Smooth muscle cell (in vitro differentiated cells): ENCODE measurements around the gene HAGH. TPM values are rescaled to one million over a fixed set of nuclear protein-coding genes. Genes with fewer than 3 reads are reported as not detected.

Source experiments
- DNase-seq: peaks from one replicate; lab custom pipeline; 2025; ENCODE audit not compliant: unreplicated experiment; lab: John Stamatoyannopoulos, UW
- H2AFZ ChIP-seq: fragments of 200-600 bp; sonication (generic); 2 replicates; pipeline ENCODE4 v1.6.0; 2016; ENCODE audit warnings: antibody characterized with exemption, low read depth, mild to moderate bottlenecking
- H3F3A ChIP-seq: fragments of 200-600 bp; sonication (generic); 2 replicates; pipeline ENCODE4 v1.6.0; 2017; ENCODE audit warnings: antibody characterized with exemption, low read depth
- H3K27ac ChIP-seq: fragments of 200-600 bp; sonication (generic); 2 replicates; pipeline ENCODE4 v1.5.1; 2016; ENCODE audit warnings: low read depth, mild to moderate bottlenecking
- H3K27me3 ChIP-seq: fragments of 200-600 bp; sonication (generic); 2 replicates; pipeline ENCODE4 v1.6.1; 2016; ENCODE audit warnings: low read depth, mild to moderate bottlenecking
- H3K36me3 ChIP-seq: fragments of 200-600 bp; sonication (generic); 2 replicates; pipeline ENCODE4 v1.5.1; 2016; ENCODE audit warnings: low read depth
- H3K4me1 ChIP-seq: fragments of 200-600 bp; sonication (generic); 2 replicates; pipeline ENCODE4 v1.5.1; 2016; ENCODE audit warnings: low read depth
- H3K4me2 ChIP-seq: fragments of 200-600 bp; sonication (generic); 2 replicates; pipeline ENCODE4 v1.6.0; 2016; ENCODE audit warnings: mild to moderate bottlenecking
- H3K4me3 ChIP-seq: fragments of 200-600 bp; sonication (generic); 2 replicates; pipeline ENCODE4 v1.5.1; 2016; ENCODE audit warnings: mild to moderate bottlenecking
- H3K79me2 ChIP-seq: fragments of 200-600 bp; sonication (generic); 2 replicates; pipeline ENCODE4 v1.6.0; 2016; ENCODE audit warnings: low read depth, mild to moderate bottlenecking
- H3K9ac ChIP-seq: fragments of 200-600 bp; sonication (generic); 2 replicates; pipeline ENCODE4 v1.6.0; 2016; ENCODE audit warnings: low read depth
- H3K9me3 ChIP-seq: fragments of 200-600 bp; sonication (generic); replicated peaks from 2 replicates; pipeline ENCODE4 v1.5.1; 2016; ENCODE audit warnings: low read depth
- H4K20me1 ChIP-seq: fragments of 200-600 bp; sonication (generic); 2 replicates; pipeline ENCODE4 v1.6.0; 2016; ENCODE audit warnings: low read depth
- CTCF ChIP-seq: fragments of 200-600 bp; sonication (generic); IDR thresholded peaks from 2 replicates; pipeline ENCODE4 v1.5.1; 2017; ENCODE audit warnings: borderline replicate concordance, mild to moderate bottlenecking, antibody characterized with exemption; ENCODE audit not compliant: insufficient read depth, poor library complexity, severe bottlenecking
- WGBS: methylation state at CpG from one replicate; pipeline ENCODE4 v1.1.7; 2016; ENCODE audit warnings: low lambda C conversion rate; 5-methylcytosine and 5-hydroxymethylcytosine counted together
- polyA plus RNA-seq: library from polyadenylated mRNA; unstranded; fragments of >200 nt; fragmentation: Nextera tagmentation; extraction: Ambion mirVana; gene quantifications from 2 replicates; pipeline ENCODE4 v1.2.1, GENCODE V29; 2016
- total RNA-seq: library from RNA; depleted of rRNA; stranded (reverse); fragments of >200 nt; gene quantifications from 2 replicates; pipeline ENCODE4 v1.2.3, GENCODE V29; 2014

HAGH gene
- total and polyA plus RNA-seq, 2 experiments from 2014 or later, result 20.9 to 43.0 TPM

GRCh38 chr16:1768061-1768766 is 58.4 kb downstream of the HAGH start:
- Histone ChIP-seq H2AFZ (no peak overlapping the region), H3K4me2 (no peak overlapping the region), H3K9me3 (no peaks in the 10 kb centered on the region), H4K20me1 (peaks cover 14% of the 10 kb centered on the region), H3K9ac (no peak overlapping the region), H3F3A (peaks cover 8% of the 10 kb centered on the region), H3K27ac (no peak overlapping the region), H3K4me3 (no peak overlapping the region), H3K27me3 (no peaks in the 10 kb centered on the region), H3K4me1 (peaks cover 13% of the 10 kb centered on the region), H3K36me3 (no peaks in the 10 kb centered on the region), H3K79me2 (peaks cover 5% of the 10 kb centered on the region)
- TF ChIP-seq CTCF, result no peak
- DNase-seq, result no peak
- 93% methylated on average over 31 of the region's 41 CpGs for WGBS

- Histone ChIP-seq H3K9me3 (no peaks in the 10 kb centered on the region), H3K27ac (no peak overlapping the region), H3K9ac (no peak overlapping the region), H3F3A (peaks cover 8% of the 10 kb centered on the region), H3K36me3 (no peaks in the 10 kb centered on the region), H2AFZ (no peak overlapping the region), H4K20me1 (peaks cover 14% of the 10 kb centered on the region), H3K4me3 (no peak overlapping the region), H3K4me1 (peaks cover 11% of the 10 kb centered on the region), H3K79me2 (peaks cover 5% of the 10 kb centered on the region), H3K4me2 (no peak overlapping the region), H3K27me3 (no peaks in the 10 kb centered on the region)
- no peak for DNase-seq
- no peak for TF ChIP-seq CTCF
- WGBS, result 98% methylated on average over 42 of the region's 42 CpGs
Measured at GRCh38 chr16:1767116-1767994, 59.3 kb downstream of the HAGH start.

GRCh38 chr16:1766701-1767100 is 59.9 kb downstream of the HAGH start:
- no peak overlapping the region for H3K9ac ChIP-seq
- no peak overlapping the region for H2AFZ ChIP-seq
- no peak overlapping the region for H3K27ac ChIP-seq
- H3K9me3 ChIP-seq, result no peaks in the 10 kb centered on the region
- peaks cover 4% of the 10 kb centered on the region for H3K4me1 ChIP-seq
- H3K4me3 ChIP-seq, result no peak overlapping the region
- H3F3A ChIP-seq, result peaks cover 8% of the 10 kb centered on the region
- no peak for TF ChIP-seq CTCF
- no peaks in the 10 kb centered on the region for H3K27me3 ChIP-seq
- H3K36me3 ChIP-seq, result no peaks in the 10 kb centered on the region
- H3K4me2 ChIP-seq, result no peak overlapping the region
- DNase-seq, result no peak
- H3K79me2 ChIP-seq, result no peaks in the 10 kb centered on the region
- 97% methylated on average over 16 of the region's 18 CpGs for WGBS
- peaks cover 14% of the 10 kb centered on the region for H4K20me1 ChIP-seq
